ENCODE results near the gene SREK1.

DNA sequence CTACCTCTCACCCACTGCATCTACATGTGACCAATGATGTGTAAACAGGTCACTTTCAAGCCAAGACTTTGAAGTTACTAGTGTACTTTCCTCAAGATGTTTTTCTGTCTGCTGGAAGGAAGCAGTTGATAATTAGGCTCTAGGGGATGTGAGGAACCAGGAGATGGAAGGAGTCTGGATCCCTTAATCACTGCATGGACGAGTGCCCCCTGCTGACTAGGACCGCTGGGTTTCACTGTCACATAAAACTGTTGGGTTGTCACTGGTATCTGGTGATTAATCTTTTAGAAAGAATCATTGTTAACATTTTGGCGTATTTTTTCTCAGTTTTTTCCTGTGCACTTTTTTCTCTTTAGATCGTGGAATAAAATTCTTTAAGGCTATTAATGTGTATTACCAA lies 79.5 kb downstream of the SREK1 start:
- TF ChIP-seq POLR2A (IDR thresholded peaks at IDR 0.05), result no peak
- TF ChIP-seq, protein P1, sequence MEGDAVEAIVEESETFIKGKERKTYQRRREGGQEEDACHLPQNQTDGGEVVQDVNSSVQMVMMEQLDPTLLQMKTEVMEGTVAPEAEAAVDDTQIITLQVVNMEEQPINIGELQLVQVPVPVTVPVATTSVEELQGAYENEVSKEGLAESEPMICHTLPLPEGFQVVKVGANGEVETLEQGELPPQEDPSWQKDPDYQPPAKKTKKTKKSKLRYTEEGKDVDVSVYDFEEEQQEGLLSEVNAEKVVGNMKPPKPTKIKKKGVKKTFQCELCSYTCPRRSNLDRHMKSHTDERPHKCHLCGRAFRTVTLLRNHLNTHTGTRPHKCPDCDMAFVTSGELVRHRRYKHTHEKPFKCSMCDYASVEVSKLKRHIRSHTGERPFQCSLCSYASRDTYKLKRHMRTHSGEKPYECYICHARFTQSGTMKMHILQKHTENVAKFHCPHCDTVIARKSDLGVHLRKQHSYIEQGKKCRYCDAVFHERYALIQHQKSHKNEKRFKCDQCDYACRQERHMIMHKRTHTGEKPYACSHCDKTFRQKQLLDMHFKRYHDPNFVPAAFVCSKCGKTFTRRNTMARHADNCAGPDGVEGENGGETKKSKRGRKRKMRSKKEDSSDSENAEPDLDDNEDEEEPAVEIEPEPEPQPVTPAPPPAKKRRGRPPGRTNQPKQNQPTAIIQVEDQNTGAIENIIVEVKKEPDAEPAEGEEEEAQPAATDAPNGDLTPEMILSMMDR (IDR thresholded peaks at IDR 0.05), result no peak

Data from tibial nerve (tissue), 3 donors.